ENCODE data around the gene CNTNAP5.
"Not testable (repeated sequence)": the region's sequence is repeated elsewhere in the genome, so short reads cannot be mapped to it uniquely, and the experiment has no call there.

Gene CNTNAP5

DNA sequence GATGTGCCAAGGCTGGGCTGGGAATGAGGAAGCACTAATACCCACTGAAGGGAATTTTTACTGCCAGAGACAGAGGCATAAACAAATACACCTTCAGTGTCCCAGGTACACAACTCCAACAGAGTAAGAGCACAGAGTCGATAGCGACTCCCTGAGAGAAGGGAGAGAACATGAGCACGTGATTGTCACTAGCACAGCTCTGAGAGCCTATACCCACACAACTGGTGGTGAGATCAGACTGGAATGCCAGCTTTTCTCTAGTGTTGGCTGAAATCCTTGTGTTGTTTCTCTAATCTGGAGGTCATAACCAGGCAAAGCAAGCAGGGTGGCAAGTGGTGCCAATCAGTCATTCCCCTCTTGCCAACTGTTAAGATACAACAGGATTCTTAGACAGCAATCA is 377.2 kb downstream of the CNTNAP5 start:
- Histone ChIP-seq H3K36me3 (ENCODE audit: insufficient read depth, low read length) (no peaks in the 10 kb centered on the region), H3K4me1 (ENCODE audit: insufficient read depth, low read length) (no peaks in the 10 kb centered on the region), H3K4me3 (ENCODE audit: low read length) (no peak overlapping the region), H2AFZ (ENCODE audit: low read depth, low read length) (no peak overlapping the region), H3K9me3 (ENCODE audit: low read length) (no peaks in the 10 kb centered on the region), H3K27me3 (ENCODE audit: insufficient read depth, low read length) (no peaks in the 10 kb centered on the region)

DNA sequence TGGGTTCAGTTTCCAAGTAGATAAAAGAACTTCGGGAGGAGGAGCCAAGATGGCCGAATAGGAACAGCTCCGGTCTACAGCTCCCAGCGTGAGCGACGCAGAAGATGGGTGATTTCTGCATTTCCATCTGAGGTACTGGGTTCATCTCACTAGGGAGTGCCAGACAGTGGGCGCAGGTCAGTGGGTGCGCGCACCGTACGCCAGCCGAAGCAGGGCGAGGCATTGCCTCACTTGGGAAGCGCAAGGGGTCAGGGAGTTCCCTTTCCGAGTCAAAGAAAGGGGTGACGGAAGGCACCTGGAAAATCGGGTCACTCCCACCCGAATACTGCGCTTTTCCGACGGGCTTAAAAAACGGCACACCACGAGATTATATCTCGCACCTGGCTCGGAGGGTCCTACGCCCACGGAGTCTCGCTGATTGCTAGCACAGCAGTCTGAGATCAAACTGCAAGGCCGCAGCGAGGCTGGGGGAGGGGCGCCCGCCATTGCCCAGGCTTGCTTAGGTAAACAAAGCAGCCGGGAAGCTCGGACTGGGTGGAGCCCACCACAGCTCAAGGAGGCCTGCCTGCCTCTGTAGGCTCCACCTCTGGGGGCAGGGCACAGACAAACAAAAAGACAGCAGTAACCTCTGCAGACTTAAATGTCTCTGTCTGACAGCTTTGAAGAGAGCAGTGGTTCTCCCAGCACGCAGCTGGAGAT is 382.9 kb downstream of the CNTNAP5 start:
- not testable (repeated sequence) for H3K36me3 ChIP-seq (ENCODE audit: insufficient read depth, low read length); H3K27me3 ChIP-seq (ENCODE audit: insufficient read depth, low read length); H3K4me1 ChIP-seq (ENCODE audit: insufficient read depth, low read length); H3K4me3 ChIP-seq (ENCODE audit: low read length); H3K9me3 ChIP-seq (ENCODE audit: low read length); H2AFZ ChIP-seq (ENCODE audit: low read depth, low read length)

DNA sequence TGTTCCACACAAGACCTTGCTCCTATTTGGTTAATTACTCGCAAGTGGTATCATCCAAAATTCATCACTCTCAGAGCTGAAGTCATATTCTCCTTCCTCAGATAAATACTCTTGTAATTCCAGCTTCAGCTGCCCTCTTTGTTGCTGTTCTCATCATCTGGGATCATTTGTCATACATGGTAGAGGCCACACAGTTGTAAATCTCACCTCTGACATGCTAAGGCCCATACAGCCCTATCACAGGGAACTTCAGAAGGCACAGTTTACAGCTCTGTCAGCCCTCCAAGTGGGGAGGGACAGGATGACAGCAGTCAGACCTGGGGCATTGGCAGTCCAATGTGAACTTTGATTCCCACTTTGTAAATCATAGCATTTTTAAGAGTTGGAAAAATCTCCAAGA is 399.0 kb downstream of the CNTNAP5 start:
- Histone ChIP-seq H3K4me3 (ENCODE audit: low read length) (no peak overlapping the region), H3K9me3 (ENCODE audit: low read length) (no peaks in the 10 kb centered on the region)

DNA sequence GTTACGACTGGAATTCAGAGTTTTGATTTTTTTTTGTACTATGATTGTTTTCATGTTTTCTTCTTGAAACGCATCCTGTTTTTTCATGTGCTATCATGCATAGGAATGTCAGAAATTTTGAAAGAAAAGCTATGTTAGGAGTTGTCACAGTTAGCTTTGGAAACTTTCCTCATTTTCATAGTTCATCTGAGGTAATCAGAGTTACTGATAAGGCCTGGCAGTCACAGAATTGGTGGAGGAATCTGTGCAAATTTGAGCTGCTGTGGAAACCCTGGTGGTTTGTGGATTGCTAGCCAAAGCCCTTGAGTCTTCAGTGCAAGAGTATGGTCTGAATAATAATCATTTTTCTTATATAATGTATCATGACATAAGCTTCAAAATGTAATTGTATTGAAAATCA is 401.0 kb downstream of the CNTNAP5 start:
- H2AFZ ChIP-seq (ENCODE audit: low read depth, low read length), result no peak overlapping the region

More for the DNA sequence above, 399.0 kb downstream of the CNTNAP5 start:
- Histone ChIP-seq H3K27me3 (ENCODE audit: insufficient read depth, low read length) (no peaks in the 10 kb centered on the region), H3K36me3 (ENCODE audit: insufficient read depth, low read length) (no peaks in the 10 kb centered on the region), H3K4me1 (ENCODE audit: insufficient read depth, low read length) (no peaks in the 10 kb centered on the region), H2AFZ (ENCODE audit: low read depth, low read length) (no peak overlapping the region)

DNA sequence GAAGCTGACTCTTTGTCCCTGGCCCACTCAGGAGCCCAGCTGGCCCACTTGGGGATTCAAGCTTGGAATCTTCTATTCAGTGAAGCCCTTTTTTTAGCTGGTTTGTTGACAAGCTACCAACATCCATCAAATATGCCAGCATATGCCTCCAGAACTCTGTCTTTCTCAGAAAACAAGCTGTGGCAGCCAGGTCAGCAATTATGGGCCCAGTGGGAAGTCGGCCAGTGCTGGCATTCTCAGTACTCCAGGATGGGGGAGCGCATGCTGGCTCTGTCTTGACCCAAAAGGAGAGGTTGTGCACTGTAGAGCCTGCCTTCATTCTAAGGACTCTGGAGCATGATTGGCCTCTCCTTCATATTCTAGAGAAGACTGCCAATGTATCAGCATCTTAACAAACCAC is 401.5 kb downstream of the CNTNAP5 start:
- Histone ChIP-seq H3K4me3 (ENCODE audit: low read length) (no peak overlapping the region), H3K27me3 (ENCODE audit: insufficient read depth, low read length) (no peaks in the 10 kb centered on the region), H2AFZ (ENCODE audit: low read depth, low read length) (no peak overlapping the region), H3K36me3 (ENCODE audit: insufficient read depth, low read length) (no peaks in the 10 kb centered on the region), H3K4me1 (ENCODE audit: insufficient read depth, low read length) (no peaks in the 10 kb centered on the region), H3K9me3 (ENCODE audit: low read length) (no peaks in the 10 kb centered on the region)

More for the DNA sequence above, 401.0 kb downstream of the CNTNAP5 start:
- Histone ChIP-seq H3K9me3 (ENCODE audit: low read length) (no peaks in the 10 kb centered on the region), H3K4me3 (ENCODE audit: low read length) (no peak overlapping the region), H3K4me1 (ENCODE audit: insufficient read depth, low read length) (no peaks in the 10 kb centered on the region), H3K27me3 (ENCODE audit: insufficient read depth, low read length) (no peaks in the 10 kb centered on the region), H3K36me3 (ENCODE audit: insufficient read depth, low read length) (no peaks in the 10 kb centered on the region)

DNA sequence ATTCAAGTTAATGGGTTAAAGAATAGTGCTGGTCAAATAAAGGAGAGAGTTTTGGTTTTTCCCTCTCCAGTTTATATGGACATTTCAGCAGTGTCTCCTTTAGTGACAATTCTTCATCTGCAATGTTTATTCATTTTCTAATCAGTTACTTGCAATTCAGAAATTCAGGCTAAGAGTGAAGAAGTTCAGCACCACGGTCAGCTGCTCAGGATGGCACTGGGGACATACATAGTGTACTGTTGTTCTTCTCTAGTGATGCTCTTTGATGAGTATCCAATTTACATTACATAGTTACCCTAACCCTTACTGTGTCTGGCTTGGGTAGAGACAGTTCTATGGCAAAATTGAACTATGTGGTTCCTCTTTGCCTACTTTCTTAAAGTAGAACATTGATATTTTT is 412.7 kb downstream of the CNTNAP5 start:
- no peaks in the 10 kb centered on the region for H3K4me1 ChIP-seq (ENCODE audit: insufficient read depth, low read length)
- H3K9me3 ChIP-seq (ENCODE audit: low read length), result no peaks in the 10 kb centered on the region
- H3K4me3 ChIP-seq (ENCODE audit: low read length), result no peak overlapping the region
- no peak overlapping the region for H2AFZ ChIP-seq (ENCODE audit: low read depth, low read length)
- H3K27me3 ChIP-seq (ENCODE audit: insufficient read depth, low read length), result no peaks in the 10 kb centered on the region
- no peaks in the 10 kb centered on the region for H3K36me3 ChIP-seq (ENCODE audit: insufficient read depth, low read length)

DNA sequence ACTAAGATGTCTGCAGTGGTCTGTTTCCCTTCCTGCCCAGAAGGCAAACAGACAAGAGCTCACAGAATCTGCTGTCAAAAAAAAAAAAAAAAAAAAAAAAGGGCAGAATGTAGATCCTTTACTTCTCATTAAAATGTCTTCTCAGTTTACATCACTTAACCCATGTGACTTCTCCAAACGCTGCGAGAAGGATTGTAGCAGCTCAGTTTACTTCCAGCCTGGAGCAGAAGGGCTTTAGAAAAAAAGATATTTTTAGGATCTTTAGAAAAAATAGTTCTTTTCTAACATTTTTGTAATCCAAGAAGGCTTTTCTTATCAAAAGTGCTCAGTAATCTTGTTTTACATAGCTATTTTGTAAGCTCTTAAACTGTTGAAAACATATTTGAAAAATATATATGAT is 425.4 kb downstream of the CNTNAP5 start:
- Histone ChIP-seq H3K27me3 (ENCODE audit: insufficient read depth, low read length) (no peaks in the 10 kb centered on the region), H3K36me3 (ENCODE audit: insufficient read depth, low read length) (no peaks in the 10 kb centered on the region), H3K9me3 (ENCODE audit: low read length) (no peaks in the 10 kb centered on the region)

DNA sequence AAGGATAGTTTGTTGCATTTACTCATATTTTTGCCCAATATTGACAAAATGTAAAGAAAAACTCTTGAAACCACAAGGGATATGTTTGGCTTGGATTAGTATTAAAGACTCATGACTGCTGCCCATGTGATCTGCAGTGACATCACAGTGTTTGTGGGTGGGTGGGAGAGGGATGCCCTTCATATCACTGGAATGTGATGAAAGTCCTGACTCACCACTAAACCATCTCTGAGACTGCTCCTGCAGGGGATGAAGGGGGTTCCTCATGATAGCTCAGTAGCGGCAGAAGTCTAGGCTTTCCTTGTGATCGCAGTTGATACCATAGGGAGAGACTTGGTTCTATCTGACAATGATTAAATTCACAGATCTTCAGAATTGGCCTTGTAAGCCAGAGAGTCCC is 451.2 kb downstream of the CNTNAP5 start:
- Histone ChIP-seq H2AFZ (ENCODE audit: low read depth, low read length) (no peak overlapping the region), H3K4me3 (ENCODE audit: low read length) (no peak overlapping the region), H3K9me3 (ENCODE audit: low read length) (no peaks in the 10 kb centered on the region), H3K27me3 (ENCODE audit: insufficient read depth, low read length) (no peaks in the 10 kb centered on the region), H3K4me1 (ENCODE audit: insufficient read depth, low read length) (no peaks in the 10 kb centered on the region), H3K36me3 (ENCODE audit: insufficient read depth, low read length) (no peaks in the 10 kb centered on the region)

More for the DNA sequence above, 425.4 kb downstream of the CNTNAP5 start:
- Histone ChIP-seq H3K4me1 (ENCODE audit: insufficient read depth, low read length) (no peaks in the 10 kb centered on the region), H3K4me3 (ENCODE audit: low read length) (no peak overlapping the region), H2AFZ (ENCODE audit: low read depth, low read length) (no peak overlapping the region)

DNA sequence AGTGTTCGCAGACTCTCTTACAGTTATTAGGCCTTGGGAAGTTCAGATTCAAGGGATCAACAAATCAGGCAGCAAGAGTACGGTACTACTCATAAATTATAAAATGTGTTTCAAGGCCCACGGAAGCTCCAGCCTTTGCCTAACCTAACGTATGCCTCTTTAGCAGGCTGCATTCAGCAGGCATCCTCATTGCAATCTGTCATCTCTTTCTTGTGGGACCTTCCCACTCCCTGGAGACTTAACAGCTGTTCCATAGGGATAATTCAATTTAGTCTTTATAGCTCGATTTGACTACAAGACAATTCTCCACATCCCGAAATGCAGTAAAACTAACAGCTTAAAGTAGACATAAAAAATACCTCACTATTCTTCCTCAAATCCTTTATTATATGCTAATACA is 453.7 kb downstream of the CNTNAP5 start:
- Histone ChIP-seq H3K36me3 (ENCODE audit: insufficient read depth, low read length) (no peaks in the 10 kb centered on the region), H3K4me1 (ENCODE audit: insufficient read depth, low read length) (no peaks in the 10 kb centered on the region), H3K27me3 (ENCODE audit: insufficient read depth, low read length) (no peaks in the 10 kb centered on the region), H3K9me3 (ENCODE audit: low read length) (no peaks in the 10 kb centered on the region), H2AFZ (ENCODE audit: low read depth, low read length) (no peak overlapping the region), H3K4me3 (ENCODE audit: low read length) (no peak overlapping the region)

DNA sequence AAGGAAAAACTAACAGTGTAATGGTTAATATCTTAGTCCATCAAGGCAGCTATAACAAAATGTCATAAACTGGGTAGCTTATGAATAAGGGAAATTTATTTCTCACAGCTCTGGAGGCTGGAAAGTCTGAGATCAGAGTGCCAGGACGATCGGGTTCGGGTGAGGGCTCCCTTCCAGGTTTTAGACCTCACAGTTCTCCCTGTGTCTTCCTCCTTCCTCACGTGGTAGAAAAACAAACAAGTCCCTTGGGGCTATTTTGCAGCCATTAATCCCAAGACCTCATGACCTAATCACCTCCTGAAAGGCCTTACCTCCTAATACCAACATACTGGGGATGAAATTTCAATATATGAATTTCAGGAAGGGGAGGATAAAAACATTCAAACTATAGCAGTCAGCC is 455.9 kb downstream of the CNTNAP5 start:
- H3K27me3 ChIP-seq (ENCODE audit: insufficient read depth, low read length), result no peaks in the 10 kb centered on the region
- H3K9me3 ChIP-seq (ENCODE audit: low read length), result no peaks in the 10 kb centered on the region
- H3K4me1 ChIP-seq (ENCODE audit: insufficient read depth, low read length), result no peaks in the 10 kb centered on the region
- H3K4me3 ChIP-seq (ENCODE audit: low read length), result no peak overlapping the region
- H3K36me3 ChIP-seq (ENCODE audit: insufficient read depth, low read length), result no peaks in the 10 kb centered on the region
- no peak overlapping the region for H2AFZ ChIP-seq (ENCODE audit: low read depth, low read length)

DNA sequence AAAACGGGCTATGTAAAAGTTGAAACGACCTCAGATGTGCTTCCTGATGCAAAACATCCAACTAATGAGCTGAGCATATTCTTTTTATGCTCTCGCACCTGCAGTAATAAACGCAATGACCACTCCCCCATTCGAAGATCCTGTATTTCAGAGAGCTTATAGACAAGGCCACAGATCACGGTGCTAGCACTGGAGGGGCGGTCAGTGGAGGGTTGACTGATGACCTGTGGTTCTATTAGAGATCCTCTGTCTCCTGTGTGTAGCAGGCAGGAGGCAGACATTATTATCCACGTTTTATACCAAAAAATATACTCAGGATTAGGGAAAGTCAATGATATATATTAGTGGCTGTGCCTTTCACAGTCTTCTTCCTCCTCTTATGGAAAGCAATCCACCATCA is 457.0 kb downstream of the CNTNAP5 start:
- H3K9me3 ChIP-seq (ENCODE audit: low read length), result no peaks in the 10 kb centered on the region
- no peaks in the 10 kb centered on the region for H3K27me3 ChIP-seq (ENCODE audit: insufficient read depth, low read length)
- H3K4me1 ChIP-seq (ENCODE audit: insufficient read depth, low read length), result no peaks in the 10 kb centered on the region
- H3K36me3 ChIP-seq (ENCODE audit: insufficient read depth, low read length), result no peaks in the 10 kb centered on the region
- no peak overlapping the region for H3K4me3 ChIP-seq (ENCODE audit: low read length)
- H2AFZ ChIP-seq (ENCODE audit: low read depth, low read length), result no peak overlapping the region

DNA sequence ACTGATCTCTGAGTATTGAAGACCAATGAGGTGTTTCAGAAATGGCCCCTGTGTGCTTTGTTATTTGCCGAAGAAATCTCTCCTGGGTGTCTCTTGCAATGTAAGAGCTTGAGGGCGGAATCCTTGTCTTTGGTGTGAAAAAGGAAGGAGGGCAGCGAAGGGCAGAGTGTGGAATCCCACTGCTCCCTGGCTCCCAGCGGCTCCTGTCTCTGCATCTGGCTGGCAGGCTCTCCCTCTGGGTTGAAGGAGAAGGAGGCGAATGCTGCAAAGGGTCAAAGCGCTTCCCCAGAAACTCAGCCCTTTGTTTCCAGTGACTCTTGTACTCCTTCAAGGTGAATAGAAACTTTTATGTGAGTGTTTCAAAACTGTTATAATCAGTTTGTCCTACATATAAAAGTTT is 457.5 kb downstream of the CNTNAP5 start:
- no peaks in the 10 kb centered on the region for H3K27me3 ChIP-seq (ENCODE audit: insufficient read depth, low read length)
- no peaks in the 10 kb centered on the region for H3K4me1 ChIP-seq (ENCODE audit: insufficient read depth, low read length)
- H3K36me3 ChIP-seq (ENCODE audit: insufficient read depth, low read length), result no peaks in the 10 kb centered on the region
- H3K4me3 ChIP-seq (ENCODE audit: low read length), result no peak overlapping the region
- no peaks in the 10 kb centered on the region for H3K9me3 ChIP-seq (ENCODE audit: low read length)
- no peak overlapping the region for H2AFZ ChIP-seq (ENCODE audit: low read depth, low read length)

DNA sequence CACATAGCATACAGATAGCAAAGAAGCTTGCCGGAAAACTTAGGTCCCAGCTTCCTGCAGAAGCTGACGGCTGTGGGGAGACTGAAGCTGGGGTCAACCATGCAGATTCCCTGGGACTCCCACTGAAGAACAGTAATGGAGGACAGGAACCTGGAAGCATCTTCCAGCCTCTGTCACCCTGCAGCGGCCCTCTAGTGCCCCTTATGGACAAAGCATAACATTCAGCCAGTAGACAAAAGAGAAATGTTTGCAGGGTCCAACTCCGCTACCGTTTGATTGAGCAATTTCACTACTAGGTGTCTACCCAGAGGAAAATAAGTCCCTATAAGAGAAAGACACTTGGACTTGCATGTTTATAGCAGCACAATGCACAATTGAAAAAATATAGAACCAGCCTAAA is 460.6 kb downstream of the CNTNAP5 start:
- no peak overlapping the region for H2AFZ ChIP-seq (ENCODE audit: low read depth, low read length)
- H3K9me3 ChIP-seq (ENCODE audit: low read length), result no peaks in the 10 kb centered on the region
- no peak overlapping the region for H3K4me3 ChIP-seq (ENCODE audit: low read length)
- H3K27me3 ChIP-seq (ENCODE audit: insufficient read depth, low read length), result no peaks in the 10 kb centered on the region
- no peaks in the 10 kb centered on the region for H3K36me3 ChIP-seq (ENCODE audit: insufficient read depth, low read length)
- no peaks in the 10 kb centered on the region for H3K4me1 ChIP-seq (ENCODE audit: insufficient read depth, low read length)

DNA sequence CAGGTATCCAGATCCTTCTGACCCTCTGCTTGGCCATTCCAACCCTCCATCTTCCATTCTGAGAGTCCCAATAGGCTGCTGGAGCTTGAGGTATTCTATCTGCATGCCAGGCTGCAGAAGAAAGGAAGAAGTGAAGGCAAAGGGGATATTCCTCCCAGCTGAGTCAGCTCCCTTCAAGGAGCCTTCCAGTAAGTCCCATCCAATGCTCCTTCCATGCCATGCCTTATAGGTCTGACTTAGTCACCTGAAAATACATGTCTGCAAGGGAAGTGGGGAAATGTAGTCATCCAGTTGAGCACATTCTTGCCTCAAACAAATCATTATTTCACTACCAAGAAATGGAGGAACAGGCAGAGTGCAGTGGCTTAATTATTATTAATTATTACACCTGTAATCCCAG is 464.6 kb downstream of the CNTNAP5 start:
- Histone ChIP-seq H3K4me1 (ENCODE audit: insufficient read depth, low read length) (no peaks in the 10 kb centered on the region), H3K4me3 (ENCODE audit: low read length) (no peak overlapping the region), H3K9me3 (ENCODE audit: low read length) (no peaks in the 10 kb centered on the region), H3K36me3 (ENCODE audit: insufficient read depth, low read length) (no peaks in the 10 kb centered on the region), H3K27me3 (ENCODE audit: insufficient read depth, low read length) (no peaks in the 10 kb centered on the region), H2AFZ (ENCODE audit: low read depth, low read length) (no peak overlapping the region)
